ENCODE results near the gene HABP2.

The HABP2 gene

GRCh38 chr10:113527211-113527906 is 25.5 kb upstream of the HABP2 start:
- DNase-seq (ENCODE audit: low spot score): no peak

GRCh38 chr10:113528876-113529275 is 24.0 kb upstream of the HABP2 start:
- no peak for DNase-seq (ENCODE audit: low spot score)

DNA sequence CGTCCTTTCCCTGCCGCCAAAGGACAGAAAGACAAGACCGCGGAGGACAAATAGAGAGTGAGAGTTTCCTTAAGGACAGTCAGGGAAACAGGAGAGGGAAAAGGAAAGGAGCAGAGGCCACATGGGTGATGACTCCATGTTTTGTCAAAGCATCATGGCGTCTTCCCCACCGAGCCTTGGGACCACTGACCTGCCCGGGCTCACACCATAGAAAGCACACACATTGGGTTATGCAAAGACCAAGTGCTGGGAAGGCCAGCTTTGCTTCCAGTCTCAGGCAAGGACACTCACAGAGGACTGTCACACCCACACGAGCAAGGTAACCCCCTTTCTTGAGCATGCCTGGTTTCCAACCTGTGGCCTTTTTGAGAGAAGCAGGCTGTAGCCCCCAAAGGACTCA is 23.3 kb upstream of the HABP2 start:
- no peak for DNase-seq (ENCODE audit: low spot score)

- no peak for DNase-seq (ENCODE audit: low spot score)
Measured at GRCh38 chr10:113530476-113530875, 22.4 kb upstream of the HABP2 start.

GRCh38 chr10:113532724-113533123 is 20.1 kb upstream of the HABP2 start:
- DNase-seq (ENCODE audit: low spot score): no peak

GRCh38 chr10:113533801-113534200 is 19.1 kb upstream of the HABP2 start:
- no peak for DNase-seq (ENCODE audit: low spot score)

DNA sequence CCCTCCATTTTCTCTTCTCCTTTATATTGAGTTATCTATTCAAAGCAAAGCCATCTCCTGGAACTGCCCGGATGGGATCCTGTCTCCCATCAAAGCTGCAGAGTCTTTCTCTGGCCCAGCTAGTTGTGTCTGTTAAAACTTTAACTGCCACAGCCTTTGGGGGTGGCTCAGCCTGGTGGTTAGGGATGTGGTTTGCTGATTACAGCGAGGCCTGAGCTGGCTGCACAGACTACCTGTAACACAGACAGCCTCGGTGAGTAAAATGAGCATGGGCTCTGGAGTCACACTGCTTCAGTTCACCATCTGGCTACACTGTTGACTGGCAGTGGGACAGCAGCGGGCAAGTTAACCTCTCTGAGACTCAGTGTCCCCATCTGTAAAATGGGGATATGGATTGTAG is 18.4 kb upstream of the HABP2 start:
- no peak for DNase-seq (ENCODE audit: low spot score)

DNA sequence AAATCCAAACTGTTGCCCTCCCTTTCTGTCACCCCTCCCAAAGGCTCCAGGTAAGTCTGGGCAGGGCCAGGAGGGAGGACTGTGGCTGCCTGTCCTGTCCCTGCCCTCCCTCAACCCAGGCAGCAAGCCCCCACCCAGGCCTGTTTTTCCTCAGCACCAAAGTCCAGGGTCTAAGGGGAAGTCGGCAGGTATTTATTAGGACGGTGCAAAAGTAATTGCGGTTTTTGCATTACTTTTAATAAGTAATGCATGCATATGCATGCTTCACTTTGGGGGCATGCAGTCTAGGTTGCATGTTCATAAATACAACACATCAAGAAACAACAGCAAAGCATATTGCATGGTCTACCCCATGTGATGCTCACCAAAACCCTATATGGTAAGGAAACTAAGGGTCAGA is 15.2 kb upstream of the HABP2 start:
- DNase-seq (ENCODE audit: low spot score): no peak

DNA sequence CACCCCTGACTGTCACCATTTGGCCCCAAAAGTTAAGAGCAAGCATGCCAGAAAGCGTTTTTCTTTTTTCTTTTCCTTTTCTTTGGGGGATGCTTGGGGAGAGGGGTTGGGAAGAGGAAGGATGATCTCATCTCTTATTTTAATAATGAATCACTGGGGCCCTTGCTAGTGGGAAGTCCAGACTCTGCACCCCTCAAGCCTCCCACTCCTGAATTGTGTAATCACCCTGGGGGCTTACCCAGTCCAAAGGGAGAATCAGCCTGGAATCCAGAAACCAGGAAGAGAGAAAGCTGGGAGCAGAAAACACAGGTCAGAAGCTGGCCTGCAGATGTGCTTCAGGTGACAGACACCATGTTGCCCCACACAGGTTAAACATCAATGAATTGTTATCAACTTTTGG is 14.7 kb upstream of the HABP2 start:
- no peak for DNase-seq (ENCODE audit: low spot score)

GRCh38 chr10:113539789-113540188 is 13.1 kb upstream of the HABP2 start:
- no peak for DNase-seq (ENCODE audit: low spot score)

DNA sequence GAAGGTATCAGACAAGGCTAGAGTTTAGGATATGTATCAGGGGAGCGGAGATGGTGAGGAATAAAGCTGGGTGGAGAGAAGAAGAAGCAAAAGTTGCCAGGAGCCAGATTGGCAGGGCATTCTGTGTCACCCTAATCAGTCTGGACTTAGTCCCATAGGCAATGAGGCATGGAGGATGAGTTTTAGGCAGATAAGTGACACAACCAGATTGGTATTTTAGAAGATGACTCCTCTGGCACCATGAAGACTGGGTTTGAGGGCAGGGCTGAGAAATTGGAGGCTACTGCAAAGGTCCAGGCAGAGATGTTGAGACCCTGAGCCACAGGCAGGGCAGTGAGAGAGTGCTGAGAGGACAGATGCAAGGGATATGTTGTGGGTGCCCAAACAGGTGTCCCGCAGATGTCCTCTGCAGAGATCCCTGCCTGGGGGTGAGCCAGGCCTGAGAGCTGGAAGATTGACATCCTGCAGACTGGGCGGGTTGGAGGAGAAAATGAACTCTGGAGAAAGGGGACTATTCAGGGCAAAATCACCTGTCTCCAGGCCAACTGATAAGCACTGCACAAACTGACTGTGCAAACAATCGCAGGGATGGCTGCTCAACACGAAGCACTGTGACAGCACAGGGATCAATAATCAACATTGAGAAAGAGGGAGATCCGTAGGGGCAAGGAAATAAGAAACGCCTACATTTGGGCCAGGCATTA is 11.9 kb upstream of the HABP2 start:
- DNase-seq (ENCODE audit: low spot score): no peak

GRCh38 chr10:113541549-113541927 is 11.3 kb upstream of the HABP2 start:
- no peak for DNase-seq (ENCODE audit: low spot score)

DNA sequence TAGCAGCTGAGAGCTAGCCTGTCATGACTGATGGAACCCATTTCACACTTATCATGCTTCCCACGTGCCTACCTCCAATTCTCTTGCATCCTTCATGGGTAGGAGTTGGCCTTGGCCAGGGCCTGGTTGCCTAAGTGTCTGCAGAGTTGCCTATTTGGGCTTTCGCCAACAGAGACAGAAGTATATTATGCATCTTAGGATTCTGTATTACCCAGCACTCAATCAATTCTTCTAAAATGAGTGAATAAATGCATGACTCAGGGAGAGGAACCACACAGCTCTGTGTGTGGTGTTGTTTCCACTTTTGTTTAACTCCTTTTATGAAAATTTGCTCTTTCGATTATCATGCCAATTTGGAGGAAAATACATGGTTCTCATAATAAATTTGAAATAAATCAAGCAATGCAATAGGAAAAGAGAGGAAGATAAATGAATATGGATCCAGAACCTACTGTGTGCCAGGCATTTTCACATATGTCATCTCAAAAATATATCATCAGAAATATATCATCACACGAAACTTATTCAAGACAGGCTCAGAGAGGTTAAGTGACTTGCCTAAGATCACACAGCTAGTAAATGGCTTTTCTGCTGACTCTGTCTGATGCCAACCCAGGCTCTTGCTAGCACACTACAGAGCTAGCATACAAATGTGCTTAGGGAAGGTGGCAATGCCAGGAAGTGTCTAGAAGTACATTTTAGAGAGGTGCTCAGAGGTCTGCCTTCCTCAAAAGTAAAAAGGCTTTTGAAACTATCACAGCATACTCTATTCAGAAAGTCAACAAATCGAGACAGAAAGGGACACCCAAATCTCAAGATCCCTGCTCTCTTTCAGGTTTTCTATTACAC is 9.5 kb upstream of the HABP2 start:
- no peak for DNase-seq (ENCODE audit: low spot score)

GRCh38 chr10:113544392-113544791 is 8.5 kb upstream of the HABP2 start:
- DNase-seq (ENCODE audit: low spot score): no peak

GRCh38 chr10:113547426-113547825 is 5.4 kb upstream of the HABP2 start:
- DNase-seq (ENCODE audit: low spot score): no peak

GRCh38 chr10:113549856-113550255 is 3.0 kb upstream of the HABP2 start:
- DNase-seq (ENCODE audit: low spot score): no peak

- peak; percentile 18 for DNase-seq (ENCODE audit: low spot score)
Measured at GRCh38 chr10:113550365-113550764, 2.5 kb upstream of the HABP2 start.

GRCh38 chr10:113552014-113552413 is 839 bp upstream of the HABP2 start:
- no peak for DNase-seq (ENCODE audit: low spot score)

DNA sequence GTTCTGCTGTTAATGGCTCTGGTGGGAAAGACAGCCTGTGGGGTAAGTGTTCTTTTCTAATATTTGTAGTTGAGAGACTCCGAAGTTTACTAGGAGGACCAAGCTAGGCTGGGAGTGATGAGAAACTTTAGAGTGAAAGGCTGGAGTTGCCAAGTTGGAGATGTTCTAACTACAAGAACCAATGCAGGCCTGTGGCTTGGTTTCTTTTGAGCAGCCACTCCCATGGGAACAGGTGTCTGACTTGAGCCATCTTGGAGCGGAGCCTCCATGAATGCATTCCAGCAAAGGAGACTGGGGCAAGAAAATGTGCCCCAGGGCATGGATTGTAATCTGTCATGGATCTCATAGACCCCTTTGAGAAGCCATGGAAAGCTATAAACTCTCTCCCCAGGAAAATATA is 296 bp downstream of the HABP2 start:
- no peak for DNase-seq (ENCODE audit: low spot score)

DNA sequence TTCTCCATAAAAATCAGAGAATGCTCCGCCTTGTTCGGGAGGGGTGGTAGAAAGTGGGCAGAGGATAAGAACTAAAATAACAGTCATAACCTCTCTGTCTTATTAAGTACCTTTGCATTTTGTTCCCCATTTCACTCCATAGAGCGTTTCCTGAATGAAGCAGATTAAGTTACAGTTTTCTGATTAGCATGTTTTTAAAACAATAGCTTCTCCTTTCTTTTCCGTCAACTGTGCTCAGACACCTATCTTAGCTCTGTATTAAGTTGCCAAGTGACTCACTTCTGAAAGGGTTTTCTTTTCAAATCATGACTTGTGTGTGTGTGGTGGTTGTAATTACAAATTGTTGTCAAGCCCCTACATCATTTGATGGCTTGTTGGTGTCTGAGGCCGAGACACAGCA is 1.4 kb downstream of the HABP2 start:
- no peak for DNase-seq (ENCODE audit: low spot score)

DNA sequence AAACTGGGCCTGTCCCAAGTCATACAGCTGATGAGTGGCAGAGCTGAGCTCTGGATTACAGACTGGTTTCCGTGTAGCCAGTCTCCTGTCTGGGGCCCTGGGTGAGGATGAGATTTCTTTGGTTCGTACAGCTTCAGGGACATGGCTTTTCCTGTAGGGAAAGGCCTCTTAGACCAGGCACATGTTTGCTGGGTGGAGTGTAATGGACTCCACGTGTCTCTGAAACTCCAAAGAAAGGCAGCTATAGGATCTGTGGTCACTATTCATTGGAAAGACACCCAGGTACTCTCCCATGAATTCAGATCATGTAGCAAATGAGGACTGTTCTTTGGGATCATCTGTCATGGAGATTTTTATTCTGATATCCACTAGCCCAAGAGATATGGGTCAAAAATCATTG is 2.4 kb downstream of the HABP2 start:
- no peak for DNase-seq (ENCODE audit: low spot score)

GRCh38 chr10:113555751-113556150 is 2.9 kb downstream of the HABP2 start:
- no peak for DNase-seq (ENCODE audit: low spot score)

DNA sequence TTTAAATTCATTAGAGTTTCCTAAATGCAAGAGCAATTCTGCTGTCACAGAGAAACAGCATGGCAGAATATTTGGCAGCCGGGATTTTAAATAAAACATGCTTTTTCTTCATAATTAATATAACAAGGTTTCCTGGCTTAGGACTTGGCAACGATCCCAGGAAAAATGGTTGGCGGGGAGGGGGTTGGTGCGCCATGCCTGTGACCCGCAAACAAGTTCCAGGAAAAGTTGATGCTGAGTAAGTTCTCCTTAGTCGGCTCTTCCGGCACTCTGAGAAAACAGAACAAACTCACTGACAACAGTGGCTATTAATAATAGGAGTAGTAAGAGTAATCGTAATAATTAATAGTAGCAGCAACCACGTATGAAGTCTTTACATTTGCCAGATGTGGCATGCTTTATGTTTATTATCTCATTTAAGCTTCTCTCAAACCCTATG is 4.6 kb downstream of the HABP2 start:
- no peak for DNase-seq (ENCODE audit: low spot score)
